K562 (cell line): Measurements from ENCODE around the gene PAM.

Experiments
- HDAC8 ChIP-seq: fragments of 450-650 bp; IDR thresholded peaks from 2 replicates; pipeline ENCODE4 v1.6.1; 2016; ENCODE audit warnings: mild to moderate bottlenecking, missing genetic modification characterization, moderate library complexity, missing compliant biosample characterization
- JUND ChIP-seq, 2 experiments: IDR thresholded peaks; 2 replicates in 1 of 2; 3 replicates in 1 of 2; pipeline ENCODE4 v1.6.1; 2011; ENCODE audit warnings: borderline replicate concordance in 2 of 2, low read depth in 2 of 2, low read length in 2 of 2, improper control_type of control experiment in 1 of 2, missing biosample characterization in 1 of 2, missing genetic modification characterization in 1 of 2, missing genetic modification reagents in 1 of 2
- KDM4B ChIP-seq, 2 experiments: fragments of 450-650 bp in 1 of 2; sonication (generic) in 1 of 2; IDR thresholded peaks; 2 replicates each; pipeline ENCODE4 v1.6.1; 2016 to 2017; ENCODE audit warnings: borderline replicate concordance in 2 of 2, antibody characterized with exemption in 1 of 2, low read depth in 1 of 2, mild to moderate bottlenecking in 1 of 2
- NFXL1 ChIP-seq: fragments of 450-650 bp; formaldehyde crosslinking; IDR thresholded peaks from 2 replicates; pipeline ENCODE4 v1.4.0; 2021; ENCODE audit warnings: mild to moderate bottlenecking
- POLR2AphosphoS2 ChIP-seq: IDR thresholded peaks from 2 replicates; pipeline ENCODE4 v1.6.1; 2012; ENCODE audit warnings: low read length, improper control_type of control experiment
- ZBTB17 ChIP-seq: fragments of 450-650 bp; formaldehyde crosslinking; IDR thresholded peaks from 2 replicates; pipeline ENCODE4 v1.4.0; 2020; ENCODE audit warnings: mild to moderate bottlenecking
- ZNF12 ChIP-seq: sonication (generic); formaldehyde crosslinking; IDR thresholded peaks from 2 replicates; pipeline ENCODE4 v1.4.0; 2020; ENCODE audit warnings: mild to moderate bottlenecking, missing genetic modification reagents
- TF ChIP-seq, protein P1 (sequence below), 2 experiments: fragments of 200-800 bp in 1 of 2; sonication (Bioruptor generic) in 1 of 2; sonication (generic) in 1 of 2; formaldehyde crosslinking in 1 of 2; IDR thresholded peaks in 1 of 2; conservative IDR thresholded peaks in 1 of 2; 2 replicates each; pipeline versions ENCODE4 v1.5.0 to v1.6.1; 2016 to 2020; ENCODE audit warnings: missing compliant biosample characterization in 1 of 2, missing genetic modification characterization in 1 of 2, missing genetic modification reagents in 1 of 2
- TF ChIP-seq, protein P2 (sequence below): sonication (generic); formaldehyde crosslinking; IDR thresholded peaks from 2 replicates; pipeline ENCODE4 v1.9.0; 2022; ENCODE audit warnings: mild to moderate bottlenecking, missing genetic modification reagents
- TF ChIP-seq, protein P3 (sequence below), 3 experiments: IDR thresholded peaks in 2 of 3; conservative IDR thresholded peaks in 1 of 3; 2 replicates each; pipeline ENCODE4 v1.5.1; 2011 to 2012; ENCODE audit warnings: low read length in 3 of 3, mild to moderate bottlenecking in 3 of 3, control low read depth in 2 of 3, improper control_type of control experiment in 1 of 3, inconsistent platforms in 1 of 3, low read depth in 1 of 3, mixed read lengths in 1 of 3, moderate library complexity in 1 of 3; ENCODE audit not compliant: insufficient read depth in 2 of 3

DNA sequence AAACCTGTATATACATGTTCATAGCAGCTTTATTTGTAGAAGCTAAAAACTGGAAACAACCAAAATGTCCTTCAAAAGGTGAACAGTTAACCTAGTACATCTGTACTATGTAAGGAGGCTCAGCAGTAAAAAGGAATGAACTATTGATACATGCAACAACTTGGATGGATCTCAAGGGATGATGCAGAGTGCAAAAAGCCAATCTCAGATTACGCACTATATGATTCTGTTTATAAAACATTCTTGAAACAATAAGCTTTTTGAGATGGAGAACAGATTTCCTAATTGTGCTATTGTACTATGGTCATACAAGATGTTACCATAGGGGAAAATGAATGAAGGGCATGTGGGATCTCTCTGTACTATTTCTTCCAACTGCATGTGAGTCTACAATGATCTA is 88.9 kb downstream of the PAM start:
- no peak for TF ChIP-seq ZNF12 (CRISPR knock-in tag)
- no peak for TF ChIP-seq KDM4B (IDR thresholded peaks at IDR 0.05; ENCODE audit: borderline replicate concordance in 2 of 2, low read depth in 1 of 2)
- TF ChIP-seq NFXL1, result no peak
- TF ChIP-seq, protein P1, sequence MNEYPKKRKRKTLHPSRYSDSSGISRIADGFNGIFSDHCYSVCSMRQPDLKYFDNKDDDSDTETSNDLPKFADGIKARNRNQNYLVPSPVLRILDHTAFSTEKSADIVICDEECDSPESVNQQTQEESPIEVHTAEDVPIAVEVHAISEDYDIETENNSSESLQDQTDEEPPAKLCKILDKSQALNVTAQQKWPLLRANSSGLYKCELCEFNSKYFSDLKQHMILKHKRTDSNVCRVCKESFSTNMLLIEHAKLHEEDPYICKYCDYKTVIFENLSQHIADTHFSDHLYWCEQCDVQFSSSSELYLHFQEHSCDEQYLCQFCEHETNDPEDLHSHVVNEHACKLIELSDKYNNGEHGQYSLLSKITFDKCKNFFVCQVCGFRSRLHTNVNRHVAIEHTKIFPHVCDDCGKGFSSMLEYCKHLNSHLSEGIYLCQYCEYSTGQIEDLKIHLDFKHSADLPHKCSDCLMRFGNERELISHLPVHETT (CRISPR knock-in tag; conservative IDR thresholded peaks at IDR 0.05 in 1 of 2, IDR thresholded peaks at IDR 0.05 in 1 of 2), result no peak
- TF ChIP-seq JUND (IDR thresholded peaks at IDR 0.05; ENCODE audit: borderline replicate concordance, low read depth, low read length), result no peak
- TF ChIP-seq JUND (tag; IDR thresholded peaks at IDR 0.05; ENCODE audit: borderline replicate concordance, low read depth, low read length), result no peak
- no peak for TF ChIP-seq HDAC8 (tag)
- no peak for TF ChIP-seq POLR2AphosphoS2
- TF ChIP-seq ZBTB17, result no peak
- TF ChIP-seq, protein P2, sequence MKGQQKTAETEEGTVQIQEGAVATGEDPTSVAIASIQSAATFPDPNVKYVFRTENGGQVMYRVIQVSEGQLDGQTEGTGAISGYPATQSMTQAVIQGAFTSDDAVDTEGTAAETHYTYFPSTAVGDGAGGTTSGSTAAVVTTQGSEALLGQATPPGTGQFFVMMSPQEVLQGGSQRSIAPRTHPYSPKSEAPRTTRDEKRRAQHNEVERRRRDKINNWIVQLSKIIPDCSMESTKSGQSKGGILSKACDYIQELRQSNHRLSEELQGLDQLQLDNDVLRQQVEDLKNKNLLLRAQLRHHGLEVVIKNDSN (CRISPR knock-in tag), result no peak
- TF ChIP-seq, protein P3, sequence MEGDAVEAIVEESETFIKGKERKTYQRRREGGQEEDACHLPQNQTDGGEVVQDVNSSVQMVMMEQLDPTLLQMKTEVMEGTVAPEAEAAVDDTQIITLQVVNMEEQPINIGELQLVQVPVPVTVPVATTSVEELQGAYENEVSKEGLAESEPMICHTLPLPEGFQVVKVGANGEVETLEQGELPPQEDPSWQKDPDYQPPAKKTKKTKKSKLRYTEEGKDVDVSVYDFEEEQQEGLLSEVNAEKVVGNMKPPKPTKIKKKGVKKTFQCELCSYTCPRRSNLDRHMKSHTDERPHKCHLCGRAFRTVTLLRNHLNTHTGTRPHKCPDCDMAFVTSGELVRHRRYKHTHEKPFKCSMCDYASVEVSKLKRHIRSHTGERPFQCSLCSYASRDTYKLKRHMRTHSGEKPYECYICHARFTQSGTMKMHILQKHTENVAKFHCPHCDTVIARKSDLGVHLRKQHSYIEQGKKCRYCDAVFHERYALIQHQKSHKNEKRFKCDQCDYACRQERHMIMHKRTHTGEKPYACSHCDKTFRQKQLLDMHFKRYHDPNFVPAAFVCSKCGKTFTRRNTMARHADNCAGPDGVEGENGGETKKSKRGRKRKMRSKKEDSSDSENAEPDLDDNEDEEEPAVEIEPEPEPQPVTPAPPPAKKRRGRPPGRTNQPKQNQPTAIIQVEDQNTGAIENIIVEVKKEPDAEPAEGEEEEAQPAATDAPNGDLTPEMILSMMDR (IDR thresholded peaks at IDR 0.05 in 2 of 3, conservative IDR thresholded peaks at IDR 0.05 in 1 of 3; ENCODE audit: insufficient read depth in 2 of 3, low read depth in 1 of 3, low read length in 3 of 3), result no peak
